Type B pancreatic cell (in vitro differentiated cells): Measurements from ENCODE around the gene FIG4. TPM values are rescaled to one million over a fixed set of nuclear protein-coding genes. Genes with fewer than 3 reads are reported as not detected.
"Not testable (repeated sequence)": the region's sequence is repeated elsewhere in the genome, so short reads cannot be mapped to it uniquely, and the experiment has no call there.

Experiments
- DNase-seq: peaks from one replicate; pipeline ENCODE4 v3.0.0; 2021; ENCODE audit warnings: mixed read lengths; ENCODE audit not compliant: unreplicated experiment; ENCODE audit errors: extremely low spot score
- H3K27ac Mint-ChIP-seq: 2 replicates; pipeline ENCODE4 v1.8.0; 2021; ENCODE audit warnings: mild to moderate bottlenecking, mixed read lengths
- H3K27me3 Mint-ChIP-seq: 2 replicates; pipeline ENCODE4 v1.8.0; 2021; ENCODE audit warnings: mixed read lengths
- H3K36me3 Mint-ChIP-seq: 2 replicates; pipeline ENCODE4 v1.8.0; 2021; ENCODE audit warnings: mixed read lengths
- H3K4me1 Mint-ChIP-seq: one replicate; pipeline ENCODE4 v1.8.0; 2021; ENCODE audit warnings: mixed read lengths; ENCODE audit not compliant: unreplicated experiment
- H3K4me3 Mint-ChIP-seq: 2 replicates; pipeline ENCODE4 v1.8.0; 2021; ENCODE audit warnings: mild to moderate bottlenecking, mixed read lengths
- H3K9me3 Mint-ChIP-seq: 2 replicates; pipeline ENCODE4 v1.8.0; 2021; ENCODE audit warnings: mixed read lengths
- total RNA-seq: library from RNA; stranded (reverse); gene quantifications from 2 replicates; pipeline ENCODE4 v1.2.1, GENCODE V29; 2021; ENCODE audit warnings: low replicate concordance
- TF ChIP-seq, protein P1 (sequence below): fragments of 200-600 bp; sonication (generic); conservative IDR thresholded peaks from 2 replicates; pipeline ENCODE4 v1.5.0; 2021; ENCODE audit warnings: antibody characterized with exemption, mild to moderate bottlenecking

FIG4 gene
- total RNA-seq, 1 donor from 2014 or later, result 15.4 TPM

DNA sequence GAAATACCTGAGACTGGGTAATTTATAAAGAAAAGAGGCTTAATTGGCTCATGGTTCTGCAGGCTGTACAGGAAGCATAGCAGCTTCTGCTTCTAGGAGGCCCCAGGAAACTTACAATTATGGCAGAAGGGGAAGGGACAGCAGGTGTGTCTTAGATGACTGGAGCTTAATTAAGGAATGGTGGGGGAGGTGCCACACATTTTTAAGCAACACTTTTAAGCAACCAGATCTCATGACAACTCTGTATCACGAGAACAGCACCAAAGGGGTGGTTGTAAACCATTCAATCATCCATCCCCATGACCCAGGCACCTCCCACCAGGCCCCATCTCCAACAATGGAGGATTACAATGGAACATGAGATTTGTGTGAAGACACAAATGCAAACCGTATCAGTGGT, 26.9 kb downstream of the FIG4 start:
- TF ChIP-seq, protein P1, sequence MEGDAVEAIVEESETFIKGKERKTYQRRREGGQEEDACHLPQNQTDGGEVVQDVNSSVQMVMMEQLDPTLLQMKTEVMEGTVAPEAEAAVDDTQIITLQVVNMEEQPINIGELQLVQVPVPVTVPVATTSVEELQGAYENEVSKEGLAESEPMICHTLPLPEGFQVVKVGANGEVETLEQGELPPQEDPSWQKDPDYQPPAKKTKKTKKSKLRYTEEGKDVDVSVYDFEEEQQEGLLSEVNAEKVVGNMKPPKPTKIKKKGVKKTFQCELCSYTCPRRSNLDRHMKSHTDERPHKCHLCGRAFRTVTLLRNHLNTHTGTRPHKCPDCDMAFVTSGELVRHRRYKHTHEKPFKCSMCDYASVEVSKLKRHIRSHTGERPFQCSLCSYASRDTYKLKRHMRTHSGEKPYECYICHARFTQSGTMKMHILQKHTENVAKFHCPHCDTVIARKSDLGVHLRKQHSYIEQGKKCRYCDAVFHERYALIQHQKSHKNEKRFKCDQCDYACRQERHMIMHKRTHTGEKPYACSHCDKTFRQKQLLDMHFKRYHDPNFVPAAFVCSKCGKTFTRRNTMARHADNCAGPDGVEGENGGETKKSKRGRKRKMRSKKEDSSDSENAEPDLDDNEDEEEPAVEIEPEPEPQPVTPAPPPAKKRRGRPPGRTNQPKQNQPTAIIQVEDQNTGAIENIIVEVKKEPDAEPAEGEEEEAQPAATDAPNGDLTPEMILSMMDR, result no peak

GRCh38 chr6:109718991-109719390, 27.9 kb downstream of the FIG4 start:
- H3K4me3 Mint-ChIP-seq, result no peak overlapping the region
- H3K9me3 Mint-ChIP-seq, result no peaks in the 10 kb centered on the region
- TF ChIP-seq, protein P1, result no peak
- peaks cover 4% of the 10 kb centered on the region for H3K36me3 Mint-ChIP-seq
- H3K27ac Mint-ChIP-seq, result no peak overlapping the region
- no peaks in the 10 kb centered on the region for H3K27me3 Mint-ChIP-seq
- H3K4me1 Mint-ChIP-seq, result no peaks in the 10 kb centered on the region
- no peak for DNase-seq

More for the DNA sequence above, 26.9 kb downstream of the FIG4 start:
- Mint-ChIP-seq H3K36me3 (peaks cover 4% of the 10 kb centered on the region), H3K27ac (no peak overlapping the region), H3K27me3 (no peaks in the 10 kb centered on the region), H3K9me3 (no peaks in the 10 kb centered on the region), H3K4me3 (no peak overlapping the region), H3K4me1 (no peaks in the 10 kb centered on the region)
- no peak for DNase-seq

DNA sequence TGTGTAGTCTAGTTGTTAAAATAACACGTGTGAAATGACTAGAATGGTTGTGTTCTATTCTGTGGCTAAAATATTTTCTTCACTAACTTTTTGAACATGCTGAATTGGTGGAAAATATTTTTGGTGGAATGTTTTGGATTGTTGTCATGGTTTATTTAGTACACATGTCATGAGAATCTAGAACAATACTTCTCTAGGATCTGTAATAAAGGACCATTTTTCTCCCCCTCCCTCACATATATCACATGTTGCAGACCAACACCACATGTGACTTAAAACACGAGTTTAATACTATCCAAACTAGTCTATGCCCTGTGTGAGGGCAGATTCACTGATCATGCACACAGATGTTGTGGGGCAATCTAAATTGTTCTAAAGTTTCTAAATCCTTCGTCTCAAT, 29.2 kb downstream of the FIG4 start:
- Mint-ChIP-seq H3K4me1 (no peaks in the 10 kb centered on the region), H3K9me3 (no peaks in the 10 kb centered on the region), H3K36me3 (peaks cover 4% of the 10 kb centered on the region), H3K4me3 (no peak overlapping the region), H3K27me3 (no peaks in the 10 kb centered on the region), H3K27ac (no peak overlapping the region)
- TF ChIP-seq, protein P1, result no peak
- DNase-seq, result no peak

DNA sequence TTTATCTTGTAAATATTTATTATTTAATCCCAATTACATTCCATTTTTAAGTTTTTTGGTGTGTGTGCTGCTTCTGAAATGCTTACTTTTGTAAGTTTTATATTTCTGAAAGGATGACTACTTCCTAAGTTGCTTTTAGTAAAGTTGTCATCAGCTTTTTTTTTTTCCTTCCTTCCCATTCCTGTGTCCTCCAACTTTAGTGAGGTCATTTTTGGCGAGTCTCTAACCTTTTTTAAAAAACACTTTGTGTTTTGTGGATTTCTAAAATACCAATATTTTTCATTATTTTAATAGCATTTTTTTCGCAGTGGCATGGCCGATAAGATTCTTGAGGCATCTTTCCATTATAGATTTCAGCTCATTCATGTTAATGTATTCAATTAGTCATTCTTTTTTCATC, 30.9 kb downstream of the FIG4 start:
- Mint-ChIP-seq H3K9me3 (no peaks in the 10 kb centered on the region), H3K4me1 (no peaks in the 10 kb centered on the region), H3K4me3 (no peak overlapping the region)

GRCh38 chr6:109722564-109723254, 31.6 kb downstream of the FIG4 start:
- TF ChIP-seq, protein P1, result no peak
- DNase-seq, result no peak
- no peak overlapping the region for H3K27ac Mint-ChIP-seq
- H3K36me3 Mint-ChIP-seq, result peaks cover 4% of the 10 kb centered on the region
- no peak overlapping the region for H3K4me3 Mint-ChIP-seq
- H3K4me1 Mint-ChIP-seq, result no peaks in the 10 kb centered on the region
- no peaks in the 10 kb centered on the region for H3K9me3 Mint-ChIP-seq
- no peaks in the 10 kb centered on the region for H3K27me3 Mint-ChIP-seq

More for the DNA sequence above, 30.9 kb downstream of the FIG4 start:
- no peak for DNase-seq
- H3K36me3 Mint-ChIP-seq, result peaks cover 4% of the 10 kb centered on the region
- TF ChIP-seq, protein P1, result no peak
- no peak overlapping the region for H3K27ac Mint-ChIP-seq
- H3K27me3 Mint-ChIP-seq, result no peaks in the 10 kb centered on the region

DNA sequence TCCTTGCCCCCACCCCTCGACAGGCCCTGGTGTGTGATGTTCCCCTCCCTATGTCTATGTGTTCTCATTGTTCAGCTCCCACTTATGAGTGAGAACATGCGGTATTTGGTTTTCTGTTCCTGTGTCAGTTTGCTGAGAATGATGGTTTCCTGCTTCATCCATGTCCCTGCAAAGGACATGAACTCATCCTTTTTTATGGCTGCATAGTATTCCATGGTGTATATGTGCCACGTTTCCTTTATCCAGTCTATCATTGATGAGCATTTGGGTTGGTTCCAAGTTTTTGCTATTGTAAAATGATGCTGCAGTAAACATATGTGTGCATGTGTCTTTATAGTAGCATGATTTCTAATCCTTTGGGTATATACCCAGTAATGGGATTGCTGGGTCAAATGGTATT, 34.2 kb downstream of the FIG4 start:
- DNase-seq, H3K36me3 Mint-ChIP-seq, H3K4me1 Mint-ChIP-seq, H3K4me3 Mint-ChIP-seq, H3K27me3 Mint-ChIP-seq, H3K9me3 Mint-ChIP-seq, H3K27ac Mint-ChIP-seq: not testable (repeated sequence)
